Esophagus squamous epithelium (tissue), 4 donors: Measurements from ENCODE around the gene ZFAND3.

ENCODE experiments used
- POLR2A ChIP-seq, 4 donors: fragments of 450-650 bp; IDR thresholded peaks; one replicate each; pipeline ENCODE4 v1.6.1; 2017; ENCODE audit warnings: antibody characterized with exemption in 4 of 4, mild to moderate bottlenecking in 4 of 4, moderate library complexity in 3 of 4
- TF ChIP-seq, protein P1 (sequence below), 6 experiments: fragments of 450-650 bp in 4 of 6; fragments of 200-600 bp in 2 of 6; sonication (generic) in 2 of 6; IDR thresholded peaks; one replicate each; pipeline ENCODE4 v1.5.1; 2016 to 2019; ENCODE audit warnings: antibody characterized with exemption in 6 of 6, mild to moderate bottlenecking in 4 of 6, moderate library complexity in 4 of 6

DNA sequence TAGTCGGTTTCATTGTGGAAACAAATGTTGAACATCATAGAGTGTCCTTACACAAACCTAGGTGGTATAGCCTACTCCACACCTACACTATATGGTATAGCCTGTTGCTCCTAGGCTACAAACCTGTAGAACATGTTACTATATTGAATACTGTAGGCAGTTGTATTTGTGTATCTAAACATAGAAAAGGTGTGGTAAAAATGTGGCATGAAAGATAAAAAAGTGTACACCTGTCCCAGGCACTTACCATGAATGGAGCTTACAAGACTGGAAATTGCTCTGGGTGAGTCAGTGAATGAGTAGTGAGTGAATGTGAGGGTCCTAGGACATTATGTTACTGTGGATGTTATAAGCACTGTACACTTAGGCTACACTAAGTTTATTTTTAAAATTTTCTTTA, 103.0 kb downstream of the ZFAND3 start:
- TF ChIP-seq, protein P1, sequence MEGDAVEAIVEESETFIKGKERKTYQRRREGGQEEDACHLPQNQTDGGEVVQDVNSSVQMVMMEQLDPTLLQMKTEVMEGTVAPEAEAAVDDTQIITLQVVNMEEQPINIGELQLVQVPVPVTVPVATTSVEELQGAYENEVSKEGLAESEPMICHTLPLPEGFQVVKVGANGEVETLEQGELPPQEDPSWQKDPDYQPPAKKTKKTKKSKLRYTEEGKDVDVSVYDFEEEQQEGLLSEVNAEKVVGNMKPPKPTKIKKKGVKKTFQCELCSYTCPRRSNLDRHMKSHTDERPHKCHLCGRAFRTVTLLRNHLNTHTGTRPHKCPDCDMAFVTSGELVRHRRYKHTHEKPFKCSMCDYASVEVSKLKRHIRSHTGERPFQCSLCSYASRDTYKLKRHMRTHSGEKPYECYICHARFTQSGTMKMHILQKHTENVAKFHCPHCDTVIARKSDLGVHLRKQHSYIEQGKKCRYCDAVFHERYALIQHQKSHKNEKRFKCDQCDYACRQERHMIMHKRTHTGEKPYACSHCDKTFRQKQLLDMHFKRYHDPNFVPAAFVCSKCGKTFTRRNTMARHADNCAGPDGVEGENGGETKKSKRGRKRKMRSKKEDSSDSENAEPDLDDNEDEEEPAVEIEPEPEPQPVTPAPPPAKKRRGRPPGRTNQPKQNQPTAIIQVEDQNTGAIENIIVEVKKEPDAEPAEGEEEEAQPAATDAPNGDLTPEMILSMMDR (IDR thresholded peaks at IDR 0.05): no peak
- no peak for TF ChIP-seq POLR2A (IDR thresholded peaks at IDR 0.05)
